HepG2 (cell line): ENCODE measurements around the gene ATP2A3. TPM values are rescaled to one million over a fixed set of nuclear protein-coding genes. Genes with fewer than 3 reads are reported as not detected.

Experiments used
- ATAC-seq: fragments of 200-7000 bp; cut with Tn5 transposase; 3 replicates; pipeline ENCODE4 v1.9.1; 2020; ENCODE audit warnings: mild to moderate bottlenecking, moderate library complexity
- BruUV-seq: library from RNA; stranded (reverse); fragments of 400-500 nt; replicated peaks from 2 replicates; lab custom pipeline; 2021; lab: Mats Ljungman, UMichigan
- CTCF ChIA-PET: fragments of 300-600 bp; formaldehyde crosslinking; extraction: SDS; loops from one replicate; lab custom pipeline; 2021; ENCODE audit warnings: low total read pairs, inconsistent platforms, low intra/inter-chr PET ratio; lab: Yijun Ruan, JAX
- POLR2A ChIA-PET: fragments of 350-600 bp; sonication (Branson Sonifier 250); formaldehyde crosslinking; loops from one replicate; lab custom pipeline; 2020; ENCODE audit warnings: antibody characterized with exemption, inconsistent platforms; lab: Yijun Ruan, JAX
- DNase-seq: peaks from one replicate; pipeline ENCODE4 v3.0.0-alpha.2; 2015; ENCODE audit warnings: low spot score
- FAIRE-seq: peaks from 3 replicates; lab custom pipeline; 2011; peaks lifted over from hg19 to GRCh38; lab: Jason Lieb, UNC
- H2AFZ ChIP-seq: one replicate; pipeline ENCODE4 v1.6.1; 2011; ENCODE audit warnings: low read length, inconsistent platforms
- H3K27ac ChIP-seq: fragments of 300-600 bp; 3 replicates; pipeline ENCODE4 v1.8.0; 2011; ENCODE audit warnings: mixed run types, mild to moderate bottlenecking, mixed read lengths, low read length, inconsistent platforms; ENCODE audit not compliant: insufficient read depth; ENCODE audit errors: extremely low read length
- H3K27me3 ChIP-seq, 2 experiments: fragments of 200-600 bp in 1 of 2; 2 replicates in 1 of 2; 3 replicates in 1 of 2; pipeline versions ENCODE4 v1.6.0 to v1.8.0; 2011; ENCODE audit warnings: low read length in 2 of 2, mild to moderate bottlenecking in 2 of 2, moderate library complexity in 2 of 2, inconsistent platforms in 1 of 2; ENCODE audit not compliant: insufficient read depth in 2 of 2, control insufficient read depth in 1 of 2
- H3K36me3 ChIP-seq, 2 experiments: fragments of 200-600 bp in 1 of 2; replicated peaks in 1 of 2; 2 replicates in 1 of 2; 3 replicates in 1 of 2; pipeline versions ENCODE4 v1.5.1 to v1.8.0; 2011; ENCODE audit warnings: low read length in 2 of 2, inconsistent platforms in 1 of 2; ENCODE audit not compliant: insufficient read depth in 2 of 2, control insufficient read depth in 1 of 2
- H3K4me1 ChIP-seq: 2 replicates; pipeline ENCODE4 v1.5.1; 2012; ENCODE audit warnings: low read length, inconsistent platforms; ENCODE audit not compliant: insufficient read depth
- H3K4me2 ChIP-seq: 2 replicates; pipeline ENCODE4 v1.6.0; 2011; ENCODE audit warnings: low read depth, low read length, inconsistent platforms
- H3K4me3 ChIP-seq, 3 experiments: fragments of 200-600 bp in 1 of 3; sonication (generic), shearing (Covaris generic) in 1 of 3; replicated peaks in 1 of 3; 2 replicates each; pipeline ENCODE4 v1.5.1; 2011 to 2016; ENCODE audit warnings: low read length in 3 of 3, inconsistent platforms in 2 of 3, low read depth in 2 of 3, mild to moderate bottlenecking in 2 of 3, control low read depth in 1 of 3, mixed read lengths in 1 of 3; ENCODE audit not compliant: insufficient read depth in 1 of 3
- H3K79me2 ChIP-seq: one replicate; pipeline ENCODE4 v1.6.1; 2011; ENCODE audit warnings: low read length, inconsistent platforms; ENCODE audit not compliant: insufficient read depth
- H3K9ac ChIP-seq: 2 replicates; pipeline ENCODE4 v1.6.0; 2011; ENCODE audit warnings: mild to moderate bottlenecking, low read depth, low read length, inconsistent platforms; ENCODE audit not compliant: insufficient read depth
- H3K9me3 ChIP-seq: 2 replicates; pipeline ENCODE4 v1.5.1; 2012; ENCODE audit warnings: mild to moderate bottlenecking, low read length
- H4K20me1 ChIP-seq: 2 replicates; pipeline ENCODE4 v1.6.0; 2011; ENCODE audit warnings: inconsistent platforms, mild to moderate bottlenecking, low read length, moderate library complexity; ENCODE audit not compliant: insufficient read depth
- CBFB ChIP-seq: sonication (generic); formaldehyde crosslinking; IDR thresholded peaks from 2 replicates; pipeline ENCODE4 v1.4.0; 2020; ENCODE audit warnings: missing genetic modification reagents
- NR3C1 ChIP-seq: sonication (generic); formaldehyde crosslinking; IDR thresholded peaks from 2 replicates; pipeline ENCODE4 v1.4.0; 2020; ENCODE audit warnings: missing genetic modification reagents
- POLR2AphosphoS2 ChIP-seq: IDR thresholded peaks from 2 replicates; pipeline ENCODE4 v1.6.1; 2011; ENCODE audit warnings: low read depth, low read length, improper control_type of control experiment
- U2AF1 ChIP-seq: fragments of 200-400 bp; formaldehyde crosslinking; optimal IDR thresholded peaks from 2 replicates; pipeline ENCODE3; 2017; ENCODE audit warnings: mild to moderate bottlenecking, low read depth, low read length
- ZBTB38 ChIP-seq: sonication (generic); formaldehyde crosslinking; IDR thresholded peaks from 2 replicates; pipeline ENCODE4 v1.5.1; 2020; ENCODE audit warnings: mild to moderate bottlenecking, missing genetic modification reagents
- ZNF256 ChIP-seq: sonication (generic); formaldehyde crosslinking; conservative IDR thresholded peaks from 2 replicates; pipeline ENCODE4 v1.4.0; 2020; ENCODE audit warnings: missing genetic modification reagents
- ZNF674 ChIP-seq: sonication (generic); formaldehyde crosslinking; IDR thresholded peaks from 2 replicates; pipeline ENCODE4 v1.5.0; 2020; ENCODE audit warnings: low read depth, mild to moderate bottlenecking, missing genetic modification reagents
- ZNF768 ChIP-seq: sonication (generic); formaldehyde crosslinking; IDR thresholded peaks from 2 replicates; pipeline ENCODE4 v1.4.0; 2020; ENCODE audit warnings: missing genetic modification reagents
- WGBS: methylation state at CpG from one replicate; pipeline ENCODE4 v1.1.6; 2017; ENCODE audit warnings: low lambda C conversion rate; 5-methylcytosine and 5-hydroxymethylcytosine counted together
- in situ Hi-C: cut with HindIII; loops from 2 replicates; pipeline ENCODE4 v1.10.0; 2017; ENCODE audit warnings: low pct_unique_long_range_greater_than_20kb; ENCODE audit not compliant: extremely low pct_ligation_motif_present
- intact Hi-C: fragments of 100-400 bp; cut with micrococcal nuclease; formaldehyde crosslinking; loops from one replicate; pipeline ENCODE4 v1.10.0; 2022; ENCODE audit not compliant: unreplicated experiment
- polyA plus RNA-seq, 8 experiments: library from polyadenylated mRNA; depleted of rRNA in 3 of 8; stranded (reverse) in 7 of 8; unstranded in 1 of 8; fragments of >200 nt; fragmentation: Illumina TruSeq in 4 of 8; extraction: Trizol in 4 of 8; gene quantifications; 2 replicates each; pipeline versions ENCODE4 v1.2.1 to v1.2.3, GENCODE V29; 2011 to 2016; ENCODE audit warnings: low read depth in 4 of 8, missing spikeins in 1 of 8, mixed read lengths in 1 of 8; ENCODE audit not compliant: insufficient read depth in 1 of 8
- total RNA-seq, 5 experiments: library from RNA; depleted of rRNA; stranded (reverse); fragments of >200 nt; fragmentation: Illumina TruSeq; extraction: Trizol; gene quantifications; 2 replicates each; pipeline ENCODE4 v1.2.3, GENCODE V29; 2016; ENCODE audit warnings: low read depth in 1 of 5
- TF ChIP-seq, protein P1 (sequence below): sonication (generic); formaldehyde crosslinking; IDR thresholded peaks from 2 replicates; pipeline ENCODE4 v1.8.0; 2022; ENCODE audit warnings: missing genetic modification reagents, low read depth, mild to moderate bottlenecking, borderline replicate concordance
- TF ChIP-seq, protein P2 (sequence below): sonication (generic); formaldehyde crosslinking; conservative IDR thresholded peaks from 2 replicates; pipeline ENCODE4 v1.8.0; 2022; ENCODE audit warnings: mild to moderate bottlenecking, moderate library complexity, missing genetic modification reagents
- TF ChIP-seq, protein P3 (sequence below): sonication (generic); formaldehyde crosslinking; IDR thresholded peaks from 2 replicates; pipeline ENCODE4 v1.5.0; 2020; ENCODE audit warnings: missing genetic modification reagents

ATP2A3 gene
- total and polyA plus RNA-seq, 2 of the 13 experiments (the other 11 are each of a cell fraction or from before 2014, with no cell fraction given): 0.07 TPM; not detected in 1

DNA sequence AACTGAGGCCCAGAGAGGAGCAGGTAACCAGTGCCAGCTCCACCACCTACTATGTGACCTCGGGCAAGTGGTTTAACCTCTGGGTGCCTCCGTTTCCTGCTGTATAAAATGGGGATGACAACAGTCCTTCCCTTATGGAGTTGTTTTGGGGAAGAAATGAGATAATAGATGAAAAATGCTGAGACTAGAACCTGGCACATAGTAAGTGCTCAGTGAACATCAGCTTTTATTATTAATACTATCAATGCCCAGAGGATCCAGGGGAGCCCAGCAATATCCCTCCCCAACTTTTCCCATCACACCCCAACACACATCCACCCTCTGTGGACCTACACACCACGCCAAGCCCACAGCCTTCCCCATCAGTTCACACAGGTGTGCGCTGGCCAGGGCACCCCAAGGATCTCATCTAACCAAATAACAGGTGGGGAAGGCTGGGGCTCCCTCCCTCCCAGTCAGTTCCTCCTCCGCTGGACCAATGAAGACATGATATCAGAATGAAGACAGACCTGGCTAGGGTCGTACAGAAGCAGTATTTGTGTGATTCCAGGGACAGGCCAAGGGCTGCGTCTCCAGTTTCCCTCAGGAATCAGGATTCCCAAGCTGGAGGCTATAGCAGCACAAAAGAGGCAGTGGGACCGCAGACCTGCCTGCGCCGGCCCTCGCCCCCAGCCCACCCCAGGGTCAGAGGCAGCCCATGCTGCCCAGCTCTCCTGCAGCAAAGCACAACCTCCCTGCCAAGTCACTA, 1.8 kb downstream of the ATP2A3 start (continued):
- no peak for TF ChIP-seq U2AF1
- no peak for TF ChIP-seq POLR2AphosphoS2
- no peak for TF ChIP-seq NR3C1 (CRISPR knock-in tag)
- TF ChIP-seq, protein P1, sequence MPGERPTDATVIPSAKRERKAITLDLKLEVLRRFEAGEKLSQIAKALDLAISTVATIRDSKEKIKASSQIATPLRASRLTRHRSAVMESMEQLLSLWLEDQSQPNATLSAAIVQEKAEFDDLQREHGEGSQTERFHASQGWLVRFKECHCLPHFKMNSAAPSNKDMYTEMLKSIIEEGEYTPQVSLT (CRISPR knock-in tag): no peak

DNA sequence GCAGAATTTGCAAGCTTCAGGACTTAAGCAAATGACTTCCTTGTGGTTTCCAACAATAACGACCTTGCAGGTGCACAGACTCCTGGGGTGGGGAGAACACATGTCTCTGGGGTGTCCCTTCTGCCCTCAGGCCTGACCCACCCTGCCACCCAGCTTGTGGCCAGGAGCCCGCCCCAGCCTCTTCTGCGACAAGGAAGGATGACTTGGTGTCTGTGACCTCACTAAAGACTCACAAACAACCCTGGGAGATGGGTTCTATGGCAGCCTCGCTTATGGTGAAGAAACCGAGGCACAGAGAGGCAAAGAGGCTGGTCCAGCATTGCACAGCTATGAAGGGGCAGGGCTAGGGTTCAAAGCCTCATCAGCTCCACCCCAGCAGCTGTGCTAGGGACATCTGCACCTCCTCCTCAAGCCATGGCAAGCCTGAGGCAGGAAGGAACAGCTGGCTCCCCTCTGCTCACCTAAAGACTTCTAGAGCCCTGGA, 2.6 kb downstream of the ATP2A3 start:
- Histone ChIP-seq H3K9ac (no peak overlapping the region), H3K27ac (no peak overlapping the region), H2AFZ (no peak overlapping the region), H3K4me1 (peaks cover 48% of the 10 kb centered on the region), H3K4me3 (no peak overlapping the region), H3K36me3 (no peaks in the 10 kb centered on the region), H3K27me3 (peaks cover 5 to 66% of the 10 kb centered on the region in 2 experiments), H3K4me2 (no peak overlapping the region), H3K79me2 (no peaks in the 10 kb centered on the region), H4K20me1 (no peaks in the 10 kb centered on the region), H3K9me3 (no peaks in the 10 kb centered on the region)
- BruUV-seq: no TSS peak
- WGBS: no CpG with 5 or more reads among the region's 5 CpGs
- intact Hi-C loops (no loop called here), in situ Hi-C loops (no loop called here)
- FAIRE-seq: no peak
- ChIA-PET POLR2A (no interaction called here), CTCF (no interaction called here)
- no peak for ATAC-seq
- no peak for DNase-seq
- TF ChIP-seq, protein P2, sequence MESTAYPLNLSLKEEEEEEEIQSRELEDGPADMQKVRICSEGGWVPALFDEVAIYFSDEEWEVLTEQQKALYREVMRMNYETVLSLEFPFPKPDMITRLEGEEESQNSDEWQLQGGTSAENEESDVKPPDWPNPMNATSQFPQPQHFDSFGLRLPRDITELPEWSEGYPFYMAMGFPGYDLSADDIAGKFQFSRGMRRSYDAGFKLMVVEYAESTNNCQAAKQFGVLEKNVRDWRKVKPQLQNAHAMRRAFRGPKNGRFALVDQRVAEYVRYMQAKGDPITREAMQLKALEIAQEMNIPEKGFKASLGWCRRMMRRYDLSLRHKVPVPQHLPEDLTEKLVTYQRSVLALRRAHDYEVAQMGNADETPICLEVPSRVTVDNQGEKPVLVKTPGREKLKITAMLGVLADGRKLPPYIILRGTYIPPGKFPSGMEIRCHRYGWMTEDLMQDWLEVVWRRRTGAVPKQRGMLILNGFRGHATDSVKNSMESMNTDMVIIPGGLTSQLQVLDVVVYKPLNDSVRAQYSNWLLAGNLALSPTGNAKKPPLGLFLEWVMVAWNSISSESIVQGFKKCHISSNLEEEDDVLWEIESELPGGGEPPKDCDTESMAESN: no peak
- TF ChIP-seq ZNF674 (CRISPR knock-in tag) (no peak), ZNF768 (CRISPR knock-in tag) (peak; percentile 85), ZBTB38 (no peak), CBFB (CRISPR knock-in tag) (no peak), ZNF256 (CRISPR knock-in tag) (no peak)
- TF ChIP-seq, protein P3, sequence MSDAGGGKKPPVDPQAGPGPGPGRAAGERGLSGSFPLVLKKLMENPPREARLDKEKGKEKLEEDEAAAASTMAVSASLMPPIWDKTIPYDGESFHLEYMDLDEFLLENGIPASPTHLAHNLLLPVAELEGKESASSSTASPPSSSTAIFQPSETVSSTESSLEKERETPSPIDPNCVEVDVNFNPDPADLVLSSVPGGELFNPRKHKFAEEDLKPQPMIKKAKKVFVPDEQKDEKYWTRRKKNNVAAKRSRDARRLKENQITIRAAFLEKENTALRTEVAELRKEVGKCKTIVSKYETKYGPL (CRISPR knock-in tag): no peak
